ENCODE results near the gene PTPN14.

- TF ChIP-seq POLR2A (IDR thresholded peaks at IDR 0.05), result no peak
- TF ChIP-seq CTCF (IDR thresholded peaks at IDR 0.05), result no peak
These were observed 32.6 kb upstream of the PTPN14 start for GRCh38 chr1:214583824-214584554.

Measured in transverse colon (tissue), 3 donors.